Keratinocyte (primary cell): ENCODE data around the gene SYNE4.

Source experiments
- EZH2 ChIP-seq: IDR thresholded peaks from one replicate; pipeline ENCODE4 v1.6.1; 2012; ENCODE audit warnings: inconsistent platforms, mild to moderate bottlenecking, low read length, moderate library complexity
- TF ChIP-seq, protein P1 (sequence below), 3 experiments: IDR thresholded peaks in 1 of 3; conservative IDR thresholded peaks in 1 of 3; optimal IDR thresholded peaks in 1 of 3; 2 replicates in 2 of 3; 3 replicates in 1 of 3; pipeline versions ENCODE3 to v1.5.1; 2011; ENCODE audit warnings: low read length in 3 of 3, mild to moderate bottlenecking in 3 of 3, moderate library complexity in 2 of 3, control low read depth in 1 of 3, inconsistent platforms in 1 of 3; ENCODE audit not compliant: insufficient read depth in 2 of 3; ENCODE audit errors: extremely low read depth in 1 of 3

GRCh38 chr19:36013280-36014011 lies 4.8 kb upstream of the SYNE4 start:
- TF ChIP-seq, protein P1, sequence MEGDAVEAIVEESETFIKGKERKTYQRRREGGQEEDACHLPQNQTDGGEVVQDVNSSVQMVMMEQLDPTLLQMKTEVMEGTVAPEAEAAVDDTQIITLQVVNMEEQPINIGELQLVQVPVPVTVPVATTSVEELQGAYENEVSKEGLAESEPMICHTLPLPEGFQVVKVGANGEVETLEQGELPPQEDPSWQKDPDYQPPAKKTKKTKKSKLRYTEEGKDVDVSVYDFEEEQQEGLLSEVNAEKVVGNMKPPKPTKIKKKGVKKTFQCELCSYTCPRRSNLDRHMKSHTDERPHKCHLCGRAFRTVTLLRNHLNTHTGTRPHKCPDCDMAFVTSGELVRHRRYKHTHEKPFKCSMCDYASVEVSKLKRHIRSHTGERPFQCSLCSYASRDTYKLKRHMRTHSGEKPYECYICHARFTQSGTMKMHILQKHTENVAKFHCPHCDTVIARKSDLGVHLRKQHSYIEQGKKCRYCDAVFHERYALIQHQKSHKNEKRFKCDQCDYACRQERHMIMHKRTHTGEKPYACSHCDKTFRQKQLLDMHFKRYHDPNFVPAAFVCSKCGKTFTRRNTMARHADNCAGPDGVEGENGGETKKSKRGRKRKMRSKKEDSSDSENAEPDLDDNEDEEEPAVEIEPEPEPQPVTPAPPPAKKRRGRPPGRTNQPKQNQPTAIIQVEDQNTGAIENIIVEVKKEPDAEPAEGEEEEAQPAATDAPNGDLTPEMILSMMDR (optimal IDR thresholded peaks at IDR 0.05 in 1 of 3, IDR thresholded peaks at IDR 0.05 in 1 of 3, conservative IDR thresholded peaks at IDR 0.05 in 1 of 3; ENCODE audit: extremely low read depth in 1 of 3, insufficient read depth in 2 of 3, low read length in 3 of 3): no peak
- TF ChIP-seq EZH2: no peak
